IPS-20b (cell line): ENCODE data around the gene HECTD1.
"Not testable (repeated sequence)": the region's sequence is repeated elsewhere in the genome, so short reads cannot be mapped to it uniquely, and the experiment has no call there.

Experiments used
- H3K27ac ChIP-seq: one replicate; pipeline ENCODE4 v1.5.1; 2013; ENCODE audit warnings: low read length
- H3K27me3 ChIP-seq: 2 replicates; pipeline ENCODE4 v1.6.1; 2013; ENCODE audit warnings: mild to moderate bottlenecking, low read length, inconsistent platforms; ENCODE audit not compliant: insufficient read depth
- H3K36me3 ChIP-seq: 2 replicates; pipeline ENCODE4 v1.6.1; 2013; ENCODE audit warnings: low read depth, mild to moderate bottlenecking, inconsistent platforms, low read length, moderate library complexity; ENCODE audit not compliant: insufficient read depth
- H3K4me1 ChIP-seq: 2 replicates; pipeline ENCODE4 v1.6.1; 2013; ENCODE audit warnings: mild to moderate bottlenecking, control low read depth, inconsistent platforms, low read length, moderate library complexity; ENCODE audit not compliant: insufficient read depth
- H3K4me3 ChIP-seq: 2 replicates; pipeline ENCODE4 v1.5.1; 2013; ENCODE audit warnings: mild to moderate bottlenecking, low read length, inconsistent platforms
- H3K9ac ChIP-seq: 2 replicates; pipeline ENCODE4 v1.6.1; 2013; ENCODE audit warnings: low read depth, mild to moderate bottlenecking, inconsistent platforms, low read length, moderate library complexity
- H3K9me3 ChIP-seq: 2 replicates; pipeline ENCODE4 v1.6.1; 2013; ENCODE audit warnings: mild to moderate bottlenecking, low read depth, low read length, inconsistent platforms; ENCODE audit not compliant: insufficient read depth

The HECTD1 gene

DNA sequence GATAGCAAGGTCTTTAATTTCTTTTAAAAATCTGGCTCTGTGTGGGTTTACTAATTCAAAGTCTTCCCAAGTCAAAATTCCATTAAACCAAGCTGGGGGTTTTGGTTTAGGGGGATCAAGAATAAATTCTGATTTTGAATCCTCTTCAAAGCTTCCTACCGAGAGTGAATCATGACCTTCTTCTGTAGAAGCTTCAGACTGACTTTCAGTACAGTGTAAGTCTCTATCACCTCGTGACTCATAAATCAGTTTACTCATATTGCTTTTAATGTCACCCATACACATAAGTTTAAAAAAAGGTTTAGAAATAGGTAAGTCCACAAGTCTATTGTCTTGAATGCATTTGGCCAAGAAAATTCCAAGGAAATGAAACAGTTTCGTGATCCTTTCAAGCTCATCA is 100.8 kb downstream of the HECTD1 start:
- peaks cover 99% of the 10 kb centered on the region for H3K36me3 ChIP-seq
- no peak overlapping the region for H3K27ac ChIP-seq

DNA sequence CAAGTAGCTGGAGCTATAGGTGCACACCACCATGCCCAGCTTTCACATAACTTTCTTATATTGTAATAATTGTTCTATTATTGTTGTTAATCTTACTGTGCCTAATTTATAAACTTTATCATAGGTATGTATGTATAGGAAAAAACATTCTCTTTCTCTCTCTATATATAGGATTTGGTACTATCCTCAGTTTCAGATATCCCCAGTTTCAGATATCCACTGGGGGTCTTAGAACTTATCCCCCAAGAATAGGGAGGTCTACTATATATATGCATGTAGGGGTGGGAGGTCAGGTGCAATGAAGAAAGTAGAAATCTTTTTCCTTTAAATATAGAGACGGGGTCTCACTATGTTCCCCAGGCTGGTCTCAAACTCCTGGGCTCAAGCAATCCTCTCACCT is 110.5 kb downstream of the HECTD1 start:
- Histone ChIP-seq H3K9me3 (no peaks in the 10 kb centered on the region), H3K36me3 (peaks cover 47% of the 10 kb centered on the region), H3K27ac (no peak overlapping the region), H3K4me3 (no peak overlapping the region), H3K9ac (no peak overlapping the region), H3K4me1 (no peaks in the 10 kb centered on the region), H3K27me3 (no peaks in the 10 kb centered on the region)

More for the DNA sequence above, 100.8 kb downstream of the HECTD1 start:
- no peak overlapping the region for H3K4me3 ChIP-seq
- H3K4me1 ChIP-seq: no peaks in the 10 kb centered on the region
- H3K9me3 ChIP-seq: no peaks in the 10 kb centered on the region
- no peak overlapping the region for H3K9ac ChIP-seq
- H3K27me3 ChIP-seq: no peaks in the 10 kb centered on the region

DNA sequence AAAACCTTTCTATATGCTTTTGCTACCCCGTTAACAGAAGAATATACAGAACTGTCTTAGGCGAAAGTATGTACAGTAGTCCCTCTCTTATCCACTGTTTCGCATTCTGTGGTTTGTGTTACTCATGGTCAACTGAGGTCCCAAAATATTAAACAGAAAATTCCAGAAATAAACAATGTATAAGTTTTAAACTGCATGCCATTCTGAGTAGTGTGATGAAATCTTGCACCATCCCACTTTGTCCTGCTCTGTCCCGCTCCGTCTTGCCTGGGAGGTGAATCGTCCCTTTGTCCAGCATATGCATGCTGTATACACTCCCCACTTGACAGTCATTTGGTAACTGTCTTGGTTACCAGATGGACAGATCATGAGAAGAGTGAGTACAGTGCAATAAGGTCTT is 111.3 kb downstream of the HECTD1 start:
- Histone ChIP-seq H3K27ac (no peak overlapping the region), H3K9me3 (no peaks in the 10 kb centered on the region), H3K9ac (no peak overlapping the region), H3K27me3 (no peaks in the 10 kb centered on the region), H3K36me3 (peaks cover 39% of the 10 kb centered on the region), H3K4me1 (no peaks in the 10 kb centered on the region), H3K4me3 (no peak overlapping the region)

DNA sequence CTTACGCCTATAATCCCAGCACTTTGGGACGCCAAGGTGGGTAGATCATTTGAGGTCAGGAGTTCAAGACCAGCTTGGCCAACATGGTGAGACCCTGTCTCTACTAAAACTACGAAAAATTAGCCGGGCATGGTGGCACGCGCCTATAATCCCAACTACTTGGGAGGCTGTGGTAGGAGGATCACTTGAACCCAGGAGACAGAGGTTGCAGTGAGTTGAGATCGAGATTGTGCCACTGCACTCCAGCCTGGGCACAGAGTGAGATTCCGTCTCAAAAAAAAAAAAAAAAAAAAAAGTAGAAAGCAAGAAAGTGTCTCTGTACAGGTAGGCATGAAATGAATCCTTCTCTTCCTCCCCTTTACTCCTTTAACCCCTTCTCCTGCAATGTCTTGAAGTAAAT is 111.8 kb downstream of the HECTD1 start:
- H3K9ac ChIP-seq, H3K9me3 ChIP-seq: not testable (repeated sequence)
- peaks cover 35% of the 10 kb centered on the region for H3K36me3 ChIP-seq

DNA sequence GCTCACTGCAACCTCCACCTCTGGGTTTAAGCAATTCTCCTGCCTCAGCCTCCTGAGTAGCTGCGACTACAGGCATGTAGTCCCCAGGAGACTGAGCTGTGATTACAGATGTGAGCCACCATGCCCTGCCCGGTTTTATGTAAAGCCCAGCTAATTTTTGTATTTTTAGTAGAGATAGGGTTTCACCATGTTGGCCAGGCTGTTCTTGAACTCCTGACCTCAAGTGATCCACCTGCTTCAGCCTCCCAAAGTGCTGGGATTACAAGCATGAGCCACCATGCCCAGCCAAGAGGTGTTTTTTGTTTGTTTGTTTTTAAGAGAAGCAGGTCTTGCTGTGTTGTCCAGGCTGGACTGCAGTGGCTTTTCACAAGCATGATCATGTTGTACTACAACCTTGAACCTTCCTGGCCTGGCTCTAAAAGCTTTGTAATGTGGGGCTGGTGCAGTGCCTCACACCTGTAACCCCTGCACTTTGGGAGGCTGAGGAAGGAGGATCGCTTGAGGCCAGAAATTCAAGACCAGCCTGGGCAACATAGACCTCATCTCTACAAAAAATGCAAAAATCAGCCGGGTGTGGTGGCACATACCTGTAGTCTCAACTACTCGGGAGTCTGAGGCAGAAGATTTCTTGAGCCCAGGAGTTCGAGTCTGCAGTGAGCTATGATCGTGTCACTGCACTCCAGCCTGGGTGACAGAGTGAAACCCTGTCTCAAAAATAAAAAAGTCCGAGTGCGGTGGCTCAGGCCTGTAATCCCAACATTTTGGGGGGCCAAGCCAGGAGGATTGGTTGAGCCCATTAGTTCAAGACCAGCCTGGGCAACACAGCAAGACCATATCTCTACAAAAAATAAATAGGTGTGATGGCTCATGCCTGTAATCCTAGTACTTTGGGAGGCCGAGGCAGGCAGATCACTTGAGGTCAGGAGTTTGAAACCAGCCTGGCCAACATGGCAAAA is 113.4 kb downstream of the HECTD1 start:
- H3K4me1 ChIP-seq, H3K27ac ChIP-seq, H3K27me3 ChIP-seq, H3K4me3 ChIP-seq, H3K9ac ChIP-seq, H3K9me3 ChIP-seq: not testable (repeated sequence)
- H3K36me3 ChIP-seq: peaks cover 18% of the 10 kb centered on the region

More for the DNA sequence above, 111.8 kb downstream of the HECTD1 start:
- not testable (repeated sequence) for H3K27me3 ChIP-seq, H3K27ac ChIP-seq, H3K4me1 ChIP-seq, H3K4me3 ChIP-seq

DNA sequence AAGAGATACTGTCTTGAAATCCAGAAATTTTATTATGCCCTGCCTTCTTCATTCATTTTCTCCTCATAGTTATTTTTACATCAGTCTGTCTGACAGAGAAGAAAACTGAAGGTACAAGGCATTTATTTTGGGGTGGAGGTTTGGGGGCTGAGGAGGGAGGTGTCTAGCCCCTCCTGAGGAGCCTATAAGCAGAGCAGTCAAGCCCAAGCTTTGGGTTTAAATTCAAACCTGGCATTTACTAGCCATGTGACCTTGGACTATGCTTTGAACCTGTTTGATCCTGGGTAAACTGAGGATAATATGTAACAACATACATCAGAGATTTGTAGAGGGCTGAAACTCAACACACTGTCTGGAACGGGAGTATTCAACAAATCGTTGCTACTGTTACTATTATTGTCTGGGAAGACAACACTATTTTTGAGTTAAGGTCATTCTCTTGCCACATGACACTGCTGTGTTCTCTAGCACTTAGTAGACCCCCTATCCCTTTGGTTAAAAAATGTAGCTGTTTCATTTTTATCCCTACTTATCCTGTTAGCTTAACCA is 115.4 kb downstream of the HECTD1 start:
- H3K9me3 ChIP-seq: no peaks in the 10 kb centered on the region
- H3K9ac ChIP-seq: no peak overlapping the region

DNA sequence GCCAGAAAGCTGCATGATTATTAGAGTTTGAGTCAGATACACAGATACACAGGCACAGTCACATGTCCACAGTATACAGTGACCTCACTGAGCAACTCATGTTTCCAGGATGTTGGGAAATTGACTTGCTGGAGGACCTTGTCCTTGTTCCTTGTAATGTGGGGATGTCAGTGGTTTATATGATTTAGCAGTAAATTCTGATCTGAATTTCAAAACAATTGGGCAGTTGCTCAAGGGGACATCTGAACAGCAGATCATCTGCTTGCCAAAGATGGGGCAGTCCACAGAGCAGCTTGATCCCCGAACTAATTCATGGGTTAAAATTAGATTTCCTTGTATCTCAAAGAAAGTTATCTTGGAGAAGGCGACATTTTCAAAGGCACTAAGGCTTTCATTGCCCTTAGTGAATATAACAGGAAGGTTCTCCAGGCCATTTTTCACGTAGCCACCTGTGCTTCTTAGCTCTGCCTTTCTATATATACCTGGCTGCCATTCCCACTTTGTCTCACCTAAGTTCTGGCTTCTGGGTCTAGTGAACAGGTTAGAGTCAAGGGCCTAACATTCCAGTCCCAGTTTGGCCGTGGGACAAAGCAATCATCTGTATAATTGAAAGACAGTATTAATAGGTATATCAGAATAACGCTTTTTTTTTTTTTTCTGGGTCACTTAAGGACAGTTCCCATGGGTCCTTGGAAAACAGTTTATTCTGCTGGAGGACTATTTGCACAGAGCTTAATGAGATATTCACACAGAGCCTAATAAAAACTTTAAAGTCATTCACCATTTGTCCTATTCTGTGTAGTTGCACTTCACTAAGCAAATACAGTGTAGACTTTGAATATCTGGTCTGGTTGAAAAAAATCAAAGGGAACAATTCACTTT is 116.5 kb downstream of the HECTD1 start:
- Histone ChIP-seq H3K27me3 (no peaks in the 10 kb centered on the region), H3K4me3 (no peak overlapping the region), H3K9ac (no peak overlapping the region), H3K9me3 (no peaks in the 10 kb centered on the region), H3K27ac (no peak overlapping the region), H3K4me1 (no peaks in the 10 kb centered on the region; the same call in 1 of the 2 replicates), H3K36me3 (no peaks in the 10 kb centered on the region)

More for the DNA sequence above, 115.4 kb downstream of the HECTD1 start:
- Histone ChIP-seq H3K27ac (no peak overlapping the region), H3K4me3 (no peak overlapping the region), H3K27me3 (no peaks in the 10 kb centered on the region), H3K36me3 (no peaks in the 10 kb centered on the region), H3K4me1 (no peaks in the 10 kb centered on the region; the same call in 1 of the 2 replicates)

DNA sequence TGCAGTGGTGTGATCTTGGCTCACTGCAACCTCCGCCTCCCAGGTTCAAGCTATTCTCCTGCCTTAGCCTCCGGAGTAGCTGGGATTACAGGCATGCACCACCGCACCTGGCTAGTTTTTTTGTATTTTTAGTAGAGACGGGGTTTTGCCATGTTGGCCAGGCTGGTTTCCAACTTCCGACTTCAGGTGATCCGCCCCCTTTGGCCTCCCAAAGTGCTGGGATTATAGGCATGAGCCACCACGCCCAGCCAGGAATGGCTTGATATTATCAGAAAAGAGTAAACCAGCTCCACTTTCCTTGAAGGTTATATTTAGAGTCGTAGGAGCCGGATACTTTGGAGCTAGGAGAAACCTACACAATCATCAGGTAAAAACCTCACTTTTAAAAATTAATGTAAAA is 121.1 kb downstream of the HECTD1 start:
- H3K4me3 ChIP-seq, H3K27ac ChIP-seq, H3K4me1 ChIP-seq, H3K36me3 ChIP-seq, H3K9ac ChIP-seq, H3K9me3 ChIP-seq, H3K27me3 ChIP-seq: not testable (repeated sequence)

DNA sequence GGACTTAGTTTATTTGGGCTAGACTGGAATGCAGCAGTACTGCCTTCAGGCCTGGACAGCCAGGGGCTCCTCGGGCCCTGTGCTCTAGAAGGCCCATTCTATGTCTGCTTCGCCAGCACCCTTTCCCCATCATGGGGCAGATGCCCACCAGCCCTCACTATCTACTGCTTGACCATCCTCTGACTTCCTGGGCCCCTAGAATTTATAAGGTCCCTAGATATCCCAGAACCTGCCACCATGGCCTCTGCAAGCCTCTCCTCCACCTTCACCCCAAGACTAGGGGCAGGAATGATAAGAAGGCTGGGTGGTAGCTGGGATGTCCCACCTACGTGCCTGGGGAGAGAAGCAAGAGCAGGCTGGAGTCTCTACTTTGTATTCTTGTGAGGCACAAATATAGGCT is 122.6 kb downstream of the HECTD1 start:
- H3K36me3 ChIP-seq: no peaks in the 10 kb centered on the region; the same call in 1 of the 2 replicates

DNA sequence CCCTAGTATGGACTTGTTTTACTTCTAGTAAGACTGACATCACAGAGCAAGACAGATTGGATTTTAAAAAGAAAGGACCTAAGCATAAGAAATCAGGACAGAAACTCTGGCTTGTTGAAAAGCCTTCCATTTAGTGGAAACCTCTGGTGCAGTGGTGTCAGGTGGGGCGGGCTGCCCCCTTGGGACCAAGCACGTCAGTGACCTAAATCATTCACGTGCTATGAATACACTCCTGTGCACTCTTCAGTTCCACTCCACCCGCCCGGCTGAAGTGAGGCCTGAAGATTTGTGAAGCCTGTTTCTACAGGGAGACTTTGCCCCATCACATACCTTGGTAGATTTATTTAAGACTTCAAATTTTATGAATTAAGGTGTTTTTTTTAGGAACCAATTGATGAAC is 123.2 kb downstream of the HECTD1 start:
- H3K27ac ChIP-seq: no peak overlapping the region
- H3K4me1 ChIP-seq: no peaks in the 10 kb centered on the region
- H3K9ac ChIP-seq: no peak overlapping the region
- H3K4me3 ChIP-seq: no peak overlapping the region
- no peaks in the 10 kb centered on the region for H3K9me3 ChIP-seq
- H3K27me3 ChIP-seq: no peaks in the 10 kb centered on the region
- H3K36me3 ChIP-seq: no peaks in the 10 kb centered on the region; the same call in 1 of the 2 replicates

More for the DNA sequence above, 122.6 kb downstream of the HECTD1 start:
- Histone ChIP-seq H3K4me1 (no peaks in the 10 kb centered on the region), H3K9me3 (no peaks in the 10 kb centered on the region), H3K27me3 (no peaks in the 10 kb centered on the region), H3K27ac (no peak overlapping the region), H3K9ac (no peak overlapping the region), H3K4me3 (no peak overlapping the region)

DNA sequence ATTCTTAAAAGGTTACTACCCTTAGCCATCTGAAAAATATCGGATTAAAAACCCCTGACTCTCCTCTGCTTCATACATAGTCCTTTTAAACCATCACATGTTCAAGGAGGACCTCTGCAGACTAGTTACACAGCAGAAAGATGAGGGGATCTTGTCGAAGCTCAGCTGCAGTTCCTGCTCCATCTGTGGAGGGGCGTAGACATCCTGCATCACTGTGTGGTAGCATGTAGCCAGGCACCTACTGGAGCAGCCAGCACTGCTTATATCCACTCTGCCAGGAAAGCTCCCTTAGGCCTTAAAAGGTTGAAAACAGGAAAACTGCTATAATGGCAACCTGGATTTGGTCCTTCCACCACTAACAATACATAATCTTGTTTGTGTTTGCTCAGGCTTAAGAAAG is 123.8 kb downstream of the HECTD1 start:
- no peaks in the 10 kb centered on the region for H3K27me3 ChIP-seq
- no peaks in the 10 kb centered on the region for H3K4me1 ChIP-seq
- H3K36me3 ChIP-seq: no peaks in the 10 kb centered on the region; the same call in 1 of the 2 replicates
- no peak overlapping the region for H3K27ac ChIP-seq
- H3K9me3 ChIP-seq: no peaks in the 10 kb centered on the region
- H3K9ac ChIP-seq: no peak overlapping the region
- no peak overlapping the region for H3K4me3 ChIP-seq
